IMR-90 (cell line): ENCODE data around the gene FSTL1.

Source experiments
- FOS ChIP-seq: fragments of 150-350 bp; IDR thresholded peaks from 2 replicates; pipeline ENCODE4 v1.6.1; 2016; ENCODE audit warnings: low read depth, low read length
- RFX5 ChIP-seq: IDR thresholded peaks from 2 replicates; pipeline ENCODE4 v1.8.0; 2012; ENCODE audit warnings: low read depth, mild to moderate bottlenecking, low read length, moderate library complexity
- TF ChIP-seq, protein P1 (sequence below): fragments of 150-350 bp; IDR thresholded peaks from 2 replicates; pipeline ENCODE4 v1.6.1; 2017; ENCODE audit warnings: mild to moderate bottlenecking, antibody characterized with exemption, low read length, low read depth

DNA sequence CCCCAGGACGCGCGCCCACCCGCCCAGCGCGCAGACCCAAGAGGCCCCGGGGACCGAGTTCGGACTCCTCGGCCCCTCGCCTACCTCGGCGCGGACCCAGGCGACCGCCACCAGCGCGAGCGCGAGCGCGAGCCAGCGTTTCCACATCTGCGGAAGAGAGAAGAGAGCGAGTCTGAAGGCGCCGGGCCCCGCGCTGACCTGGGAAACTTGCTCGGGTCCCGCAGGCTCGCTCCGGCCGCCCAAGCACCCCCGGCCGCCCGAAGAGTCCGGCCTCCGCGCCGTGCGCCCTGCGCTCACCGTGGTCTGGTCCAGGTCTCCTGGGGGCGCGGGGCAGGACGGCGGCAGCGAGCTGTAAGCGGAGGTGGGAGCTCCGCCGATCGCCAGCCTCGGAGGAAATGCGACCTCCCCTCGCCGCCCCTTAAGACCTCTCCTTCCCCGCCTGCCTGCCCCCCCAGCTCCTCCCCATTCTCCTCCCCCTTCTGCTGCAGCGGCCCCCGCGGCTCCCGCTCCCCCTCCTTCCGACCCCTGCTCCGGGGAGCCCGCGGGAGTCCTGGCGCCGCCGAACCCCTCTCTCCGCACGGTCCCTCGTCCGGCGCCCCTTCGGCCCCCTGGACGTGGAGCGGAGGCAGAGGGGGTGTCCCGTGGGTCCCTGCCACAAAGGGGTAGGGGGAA, at the start of gene FSTL1:
- no peak for TF ChIP-seq RFX5
- TF ChIP-seq, protein P1, sequence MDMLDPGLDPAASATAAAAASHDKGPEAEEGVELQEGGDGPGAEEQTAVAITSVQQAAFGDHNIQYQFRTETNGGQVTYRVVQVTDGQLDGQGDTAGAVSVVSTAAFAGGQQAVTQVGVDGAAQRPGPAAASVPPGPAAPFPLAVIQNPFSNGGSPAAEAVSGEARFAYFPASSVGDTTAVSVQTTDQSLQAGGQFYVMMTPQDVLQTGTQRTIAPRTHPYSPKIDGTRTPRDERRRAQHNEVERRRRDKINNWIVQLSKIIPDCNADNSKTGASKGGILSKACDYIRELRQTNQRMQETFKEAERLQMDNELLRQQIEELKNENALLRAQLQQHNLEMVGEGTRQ, result no peak
- TF ChIP-seq FOS, result no peak
